Measurements from ENCODE around the gene PBX3. TPM values are rescaled to one million over a fixed set of nuclear protein-coding genes. Genes with fewer than 3 reads are reported as not detected.
A peak's percentile ranks its signal among the peaks of the same experiment; 100 is the strongest.

Gene PBX3
- total and polyA plus RNA-seq, 10 donors: 7.2 to 58.4 (median 34.1) TPM

GRCh38 chr9:125887172-125887571 is 140.0 kb downstream of the PBX3 start:
- TF ChIP-seq CTCF (IDR thresholded peaks at IDR 0.05 in 8 of 11, conservative IDR thresholded peaks at IDR 0.05 in 3 of 11): no peak
- no peak for TF ChIP-seq POLR2A (IDR thresholded peaks at IDR 0.05)
- TF ChIP-seq POLR2AphosphoS5 (IDR thresholded peaks at IDR 0.05): no peak
- Histone ChIP-seq H3K36me3 (no peaks in the 10 kb centered on the region), H3K27ac (no peak overlapping the region), H3K4me3 (no peak overlapping the region), H3K4me1 (peaks cover 0 to 32% (median 15%) of the 10 kb centered on the region in 6 donors), H3K9me3 (no peaks in the 10 kb centered on the region), H3K27me3 (replicated peaks in 1 of 7) (peaks cover 0 to 19% (median 0%) of the 10 kb centered on the region in 7 donors)
- 84 to 93% (median 89%) methylated on average over 2 of the region's 2 CpGs for WGBS, 5 donors
- intact Hi-C loops (cut with DNase I; ENCODE audit: low total_unique reads): no loop called here
- no peak for DNase-seq

GRCh38 chr9:125888211-125888610 is 141.0 kb downstream of the PBX3 start:
- no peaks in the 10 kb centered on the region for H3K9me3 ChIP-seq
- no peak for TF ChIP-seq POLR2A (IDR thresholded peaks at IDR 0.05)
- no peak for TF ChIP-seq POLR2AphosphoS5 (IDR thresholded peaks at IDR 0.05)
- no peak for TF ChIP-seq CTCF (IDR thresholded peaks at IDR 0.05 in 8 of 11, conservative IDR thresholded peaks at IDR 0.05 in 3 of 11)
- H3K27me3 ChIP-seq (replicated peaks in 1 of 7): peaks cover 0 to 19% (median 0%) of the 10 kb centered on the region in 7 donors
- H3K4me1 ChIP-seq: peaks cover 0 to 32% (median 15%) of the 10 kb centered on the region in 6 donors
- H3K4me3 ChIP-seq: no peak overlapping the region
- H3K36me3 ChIP-seq: no peaks in the 10 kb centered on the region
- no peak overlapping the region for H3K27ac ChIP-seq
- intact Hi-C loops (cut with DNase I; ENCODE audit: low total_unique reads): no loop called here
- 80 to 94% (median 84%) methylated on average over 7 of the region's 7 CpGs for WGBS, 5 donors
- DNase-seq: no peak

- TF ChIP-seq CTCF (IDR thresholded peaks at IDR 0.05 in 8 of 11, conservative IDR thresholded peaks at IDR 0.05 in 3 of 11) (no peak), POLR2AphosphoS5 (IDR thresholded peaks at IDR 0.05) (peak in 2 of 3 donors; percentile 38 to 41)
- Histone ChIP-seq H3K36me3 (no peaks in the 10 kb centered on the region), H3K4me1 (peaks cover 0 to 32% (median 15%) of the 10 kb centered on the region in 6 donors), H3K27ac (peak overlapping the region in 4 of 8 donors; percentile 16 to 56 (median 38)), H3K9me3 (no peaks in the 10 kb centered on the region), H3K4me3 (peak overlapping the region; percentile 25 to 70 (median 40)), H3K27me3 (replicated peaks in 1 of 7) (peaks cover 0 to 19% (median 0%) of the 10 kb centered on the region in 7 donors)
- 17 to 38% (median 23%) methylated on average over 7 to 21 of the region's 21 CpGs for WGBS, 5 donors
- peak; percentile 79 for DNase-seq
- intact Hi-C loops (cut with DNase I; ENCODE audit: low total_unique reads): no loop called here
Measured at GRCh38 chr9:125889112-125889475, 141.9 kb downstream of the PBX3 start.

GRCh38 chr9:125889476-125890419 is 142.6 kb downstream of the PBX3 start:
- 3 to 9% (median 4%) methylated on average over 28 to 71 of the region's 71 CpGs for WGBS, 5 donors
- no peaks in the 10 kb centered on the region for H3K36me3 ChIP-seq
- H3K4me1 ChIP-seq: peaks cover 0 to 32% (median 15%) of the 10 kb centered on the region in 6 donors
- intact Hi-C loops (cut with DNase I; ENCODE audit: low total_unique reads): no loop called here
- H3K27ac ChIP-seq: peak overlapping the region in 4 of 8 donors; percentile 16 to 56 (median 47)
- H3K9me3 ChIP-seq: no peaks in the 10 kb centered on the region
- TF ChIP-seq POLR2AphosphoS5 (IDR thresholded peaks at IDR 0.05): no peak
- H3K27me3 ChIP-seq (replicated peaks in 1 of 7): peaks cover 0 to 19% (median 0%) of the 10 kb centered on the region in 7 donors
- peak overlapping the region; percentile 33 to 70 (median 40) for H3K4me3 ChIP-seq
- peak; percentile 82 for DNase-seq
